HG03442 (cell line): ENCODE measurements around the gene PHLPP1.

Experiments
- ATAC-seq: cut with Tn5 transposase; IDR thresholded peaks from one replicate; pipeline ENCODE4 v1.9.1; 2021; ENCODE audit warnings: mild to moderate bottlenecking, moderate library complexity; ENCODE audit not compliant: unreplicated experiment

PHLPP1 gene

GRCh38 chr18:62717169-62717924 lies 2.0 kb downstream of the PHLPP1 start:
- no peak for ATAC-seq

- ATAC-seq = no peak
These were observed 2.8 kb downstream of the PHLPP1 start for GRCh38 chr18:62717925-62718800.

- no peak for ATAC-seq
These were observed 4.7 kb downstream of the PHLPP1 start for GRCh38 chr18:62720048-62720447.

GRCh38 chr18:62720766-62721613 lies 5.6 kb downstream of the PHLPP1 start:
- no peak for ATAC-seq

GRCh38 chr18:62721839-62722795 lies 6.8 kb downstream of the PHLPP1 start:
- ATAC-seq = no peak

GRCh38 chr18:62723666-62724281 lies 8.4 kb downstream of the PHLPP1 start:
- ATAC-seq = no peak

- ATAC-seq = no peak
These were observed 10.6 kb downstream of the PHLPP1 start for GRCh38 chr18:62725896-62726295.

- ATAC-seq = no peak
These were observed 12.9 kb downstream of the PHLPP1 start for GRCh38 chr18:62728254-62728653.

GRCh38 chr18:62729487-62730386 lies 14.4 kb downstream of the PHLPP1 start:
- ATAC-seq = peak; percentile 95

- no peak for ATAC-seq
These were observed 15.6 kb downstream of the PHLPP1 start for GRCh38 chr18:62730941-62731340.

GRCh38 chr18:62732617-62733016 lies 17.3 kb downstream of the PHLPP1 start:
- no peak for ATAC-seq

GRCh38 chr18:62734290-62734689 lies 18.9 kb downstream of the PHLPP1 start:
- ATAC-seq = no peak

- no peak for ATAC-seq
These were observed 20.0 kb downstream of the PHLPP1 start for GRCh38 chr18:62735387-62735786.

GRCh38 chr18:62736077-62736855 lies 20.9 kb downstream of the PHLPP1 start:
- no peak for ATAC-seq

GRCh38 chr18:62737241-62737873 lies 22.0 kb downstream of the PHLPP1 start:
- no peak for ATAC-seq

GRCh38 chr18:62738639-62739038 lies 23.3 kb downstream of the PHLPP1 start:
- ATAC-seq = no peak

- ATAC-seq = no peak
These were observed 24.6 kb downstream of the PHLPP1 start for GRCh38 chr18:62739911-62740310.
